ENCODE results near the gene ADGRL1.

ADGRL1 gene

GRCh38 chr19:14168993-14169392 lies 37.0 kb downstream of the ADGRL1 start:
- DNase-seq (ENCODE audit: low read depth): no peak
- H3K4me3 ChIP-seq (ENCODE audit: control insufficient read depth, low read depth, low read length): no peak overlapping the region
- no peak for TF ChIP-seq CTCF (conservative IDR thresholded peaks at IDR 0.05; ENCODE audit: control insufficient read depth, insufficient read depth, low read depth, low read length)

- no peak overlapping the region for H3K4me3 ChIP-seq (ENCODE audit: control insufficient read depth, low read depth, low read length)
- no peak for DNase-seq (ENCODE audit: low read depth)
- no peak for TF ChIP-seq CTCF (conservative IDR thresholded peaks at IDR 0.05; ENCODE audit: control insufficient read depth, insufficient read depth, low read depth, low read length)
Observed at GRCh38 chr19:14168259-14168972, 37.6 kb downstream of the ADGRL1 start.

GRCh38 chr19:14167576-14168138 lies 38.3 kb downstream of the ADGRL1 start:
- TF ChIP-seq CTCF (conservative IDR thresholded peaks at IDR 0.05; ENCODE audit: control insufficient read depth, insufficient read depth, low read depth, low read length): no peak
- DNase-seq (ENCODE audit: low read depth): no peak
- H3K4me3 ChIP-seq (ENCODE audit: control insufficient read depth, low read depth, low read length): no peak overlapping the region

GRCh38 chr19:14166999-14167575 lies 38.9 kb downstream of the ADGRL1 start:
- H3K4me3 ChIP-seq (ENCODE audit: control insufficient read depth, low read depth, low read length): no peak overlapping the region
- no peak for DNase-seq (ENCODE audit: low read depth)
- TF ChIP-seq CTCF (conservative IDR thresholded peaks at IDR 0.05; ENCODE audit: control insufficient read depth, insufficient read depth, low read depth, low read length): no peak

- DNase-seq (ENCODE audit: low read depth): no peak
- TF ChIP-seq CTCF (conservative IDR thresholded peaks at IDR 0.05; ENCODE audit: control insufficient read depth, insufficient read depth, low read depth, low read length): no peak
- no peak overlapping the region for H3K4me3 ChIP-seq (ENCODE audit: control insufficient read depth, low read depth, low read length)
Observed at GRCh38 chr19:14165990-14166830, 39.8 kb downstream of the ADGRL1 start.

GRCh38 chr19:14164724-14165493 lies 41.1 kb downstream of the ADGRL1 start:
- H3K4me3 ChIP-seq (ENCODE audit: control insufficient read depth, low read depth, low read length): no peak overlapping the region
- DNase-seq (ENCODE audit: low read depth): no peak
- no peak for TF ChIP-seq CTCF (conservative IDR thresholded peaks at IDR 0.05; ENCODE audit: control insufficient read depth, insufficient read depth, low read depth, low read length)

Measured in fibroblast of mammary gland (primary cell).